GM04503 (cell line): ENCODE measurements around the gene P2RX5.

ENCODE experiments used
- DNase-seq: peaks from one replicate; pipeline ENCODE4 v3.0.0-alpha.2; 2012; ENCODE audit warnings: low read depth

P2RX5 gene

GRCh38 chr17:3656755-3657587 lies 39.0 kb downstream of the P2RX5 start:
- DNase-seq, result no peak

GRCh38 chr17:3656353-3656752 lies 39.6 kb downstream of the P2RX5 start:
- no peak for DNase-seq

- DNase-seq, result no peak
Measured at GRCh38 chr17:3655766-3656165, 40.2 kb downstream of the P2RX5 start.

- DNase-seq, result no peak
Measured at GRCh38 chr17:3647769-3648555, 48.0 kb downstream of the P2RX5 start.

- DNase-seq, result no peak
Measured at GRCh38 chr17:3647251-3647650, 48.7 kb downstream of the P2RX5 start.

- DNase-seq, result no peak
Measured at GRCh38 chr17:3645310-3645709, 50.6 kb downstream of the P2RX5 start.

- no peak for DNase-seq
Measured at GRCh38 chr17:3643889-3644349, 52.0 kb downstream of the P2RX5 start.

GRCh38 chr17:3641717-3642486 lies 54.1 kb downstream of the P2RX5 start:
- DNase-seq, result no peak

GRCh38 chr17:3641014-3641413 lies 54.9 kb downstream of the P2RX5 start:
- DNase-seq, result no peak

GRCh38 chr17:3639981-3640596 lies 55.9 kb downstream of the P2RX5 start:
- DNase-seq, result no peak

GRCh38 chr17:3636908-3637373 lies 59.0 kb downstream of the P2RX5 start:
- DNase-seq, result no peak

- peak; percentile 66 for DNase-seq
Measured at GRCh38 chr17:3636154-3636907, 59.6 kb downstream of the P2RX5 start, which contains the start of the genes CTNS and SHPK. Gene CTNS, plus strand, starts transcription at chr17:3636760. Its CDS starts 3,447 bp downstream, at chr17:3640207. Gene SHPK, minus strand, starts transcription at chr17:3636250. Its CDS starts 31 bp downstream, at chr17:3636219.

GRCh38 chr17:3635474-3636153 lies 60.3 kb downstream of the P2RX5 start:
- DNase-seq, result no peak

- DNase-seq, result no peak
Measured at GRCh38 chr17:3632287-3632686, 63.7 kb downstream of the P2RX5 start.

GRCh38 chr17:3630781-3631180 lies 65.2 kb downstream of the P2RX5 start:
- DNase-seq, result no peak

- DNase-seq, result no peak
Measured at GRCh38 chr17:3627769-3628167, 68.2 kb downstream of the P2RX5 start.

- DNase-seq, result no peak
Measured at GRCh38 chr17:3626831-3627768, 68.9 kb downstream of the P2RX5 start.
